Omental fat pad (tissue), 4 donors: ENCODE results near the gene FGF6. TPM values are rescaled to one million over a fixed set of nuclear protein-coding genes. Genes with fewer than 3 reads are reported as not detected.

Experiments
- ATAC-seq: fragments of 150-250 bp; one replicate; pipeline ENCODE4 v1.9.1; 2016; ENCODE audit warnings: mild to moderate bottlenecking, moderate library complexity; ENCODE audit not compliant: low FRiP score
- DNase-seq: peaks from one replicate; pipeline ENCODE4 v3.0.0-alpha.2; 2019; ENCODE audit warnings: low spot score
- total RNA-seq, 4 donors: library from RNA; depleted of rRNA; stranded (reverse); fragments of >200 nt; gene quantifications; one replicate each; pipeline ENCODE4 v1.1.0, GENCODE V29; 2016
- TF ChIP-seq, protein P1 (sequence below), 3 donors: fragments of 450-650 bp; IDR thresholded peaks; one replicate each; pipeline ENCODE4 v1.5.1; 2016 to 2017; ENCODE audit warnings: antibody characterized with exemption in 3 of 3, mild to moderate bottlenecking in 3 of 3, moderate library complexity in 2 of 3

The FGF6 gene
- total RNA-seq, 4 donors from 2014 or later, result not detected

DNA sequence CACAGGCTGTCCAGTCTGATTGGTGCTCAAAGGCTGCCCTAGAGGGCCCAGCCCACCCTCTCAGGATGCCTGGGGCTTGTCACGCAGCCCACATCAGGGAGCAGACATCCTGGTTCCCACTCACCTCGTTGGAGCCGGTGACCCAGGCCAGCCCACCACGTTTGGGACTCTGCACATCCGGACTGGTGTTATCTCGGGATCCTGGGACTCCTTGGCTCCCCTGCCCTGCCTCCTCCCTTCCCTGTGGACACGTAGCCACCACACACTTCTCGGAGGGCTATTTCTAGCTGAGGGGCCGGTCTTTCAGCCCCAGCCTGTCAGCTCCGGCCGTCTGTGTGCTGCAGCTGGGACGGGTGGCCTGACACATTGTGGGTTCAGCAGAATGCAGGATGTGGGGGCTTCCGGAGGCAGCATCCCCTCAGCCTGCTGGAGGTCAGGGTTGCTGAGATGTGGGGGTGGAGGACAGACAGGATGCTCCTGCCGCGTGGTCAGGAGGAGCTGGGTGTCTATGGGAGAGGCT lies 53.3 kb downstream of the FGF6 start:
- TF ChIP-seq, protein P1, sequence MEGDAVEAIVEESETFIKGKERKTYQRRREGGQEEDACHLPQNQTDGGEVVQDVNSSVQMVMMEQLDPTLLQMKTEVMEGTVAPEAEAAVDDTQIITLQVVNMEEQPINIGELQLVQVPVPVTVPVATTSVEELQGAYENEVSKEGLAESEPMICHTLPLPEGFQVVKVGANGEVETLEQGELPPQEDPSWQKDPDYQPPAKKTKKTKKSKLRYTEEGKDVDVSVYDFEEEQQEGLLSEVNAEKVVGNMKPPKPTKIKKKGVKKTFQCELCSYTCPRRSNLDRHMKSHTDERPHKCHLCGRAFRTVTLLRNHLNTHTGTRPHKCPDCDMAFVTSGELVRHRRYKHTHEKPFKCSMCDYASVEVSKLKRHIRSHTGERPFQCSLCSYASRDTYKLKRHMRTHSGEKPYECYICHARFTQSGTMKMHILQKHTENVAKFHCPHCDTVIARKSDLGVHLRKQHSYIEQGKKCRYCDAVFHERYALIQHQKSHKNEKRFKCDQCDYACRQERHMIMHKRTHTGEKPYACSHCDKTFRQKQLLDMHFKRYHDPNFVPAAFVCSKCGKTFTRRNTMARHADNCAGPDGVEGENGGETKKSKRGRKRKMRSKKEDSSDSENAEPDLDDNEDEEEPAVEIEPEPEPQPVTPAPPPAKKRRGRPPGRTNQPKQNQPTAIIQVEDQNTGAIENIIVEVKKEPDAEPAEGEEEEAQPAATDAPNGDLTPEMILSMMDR (IDR thresholded peaks at IDR 0.05), result no peak
- ATAC-seq (no peak), DNase-seq (no peak)

DNA sequence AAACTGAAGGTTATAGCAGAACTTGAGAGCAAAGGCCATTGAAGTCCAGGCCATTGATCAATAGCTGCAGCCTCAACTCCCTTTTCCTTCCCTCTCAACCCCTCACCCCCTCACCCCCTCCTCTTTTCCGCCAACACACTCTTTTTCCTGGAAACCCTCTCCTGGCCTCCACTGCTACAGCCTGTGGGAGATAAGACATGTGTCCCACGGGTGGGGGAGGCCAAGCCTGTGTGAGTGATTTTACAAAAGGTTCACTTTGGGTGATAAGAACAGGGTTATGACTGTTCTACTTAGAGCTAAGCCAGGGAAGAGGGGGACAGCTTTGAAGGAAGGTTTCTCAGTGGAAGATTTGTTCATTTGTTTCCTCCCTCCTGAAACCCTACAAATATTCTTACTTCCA lies 57.0 kb downstream of the FGF6 start:
- DNase-seq (no peak), ATAC-seq (no peak)
- TF ChIP-seq, protein P1 (IDR thresholded peaks at IDR 0.05), result no peak

DNA sequence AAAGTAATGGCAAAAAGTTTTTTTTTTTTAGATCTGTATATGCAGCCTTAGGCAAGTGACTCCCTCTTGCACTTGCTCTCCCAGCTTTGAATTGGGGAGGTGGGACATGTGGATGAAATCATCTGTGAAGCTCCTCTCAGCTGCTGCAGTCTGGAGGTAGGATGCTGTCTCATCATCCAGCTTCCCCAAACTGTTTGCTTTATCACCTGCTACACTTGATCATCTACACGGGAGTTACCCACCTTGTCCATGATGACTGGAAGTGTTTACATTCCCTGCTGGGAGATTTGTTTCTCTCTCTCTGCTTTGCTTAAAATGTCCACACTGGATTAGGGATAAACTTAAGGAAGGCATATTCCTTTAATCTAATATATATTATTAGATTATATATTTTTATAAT lies 57.6 kb downstream of the FGF6 start:
- DNase-seq (no peak), ATAC-seq (no peak)
- TF ChIP-seq, protein P1 (IDR thresholded peaks at IDR 0.05), result no peak

DNA sequence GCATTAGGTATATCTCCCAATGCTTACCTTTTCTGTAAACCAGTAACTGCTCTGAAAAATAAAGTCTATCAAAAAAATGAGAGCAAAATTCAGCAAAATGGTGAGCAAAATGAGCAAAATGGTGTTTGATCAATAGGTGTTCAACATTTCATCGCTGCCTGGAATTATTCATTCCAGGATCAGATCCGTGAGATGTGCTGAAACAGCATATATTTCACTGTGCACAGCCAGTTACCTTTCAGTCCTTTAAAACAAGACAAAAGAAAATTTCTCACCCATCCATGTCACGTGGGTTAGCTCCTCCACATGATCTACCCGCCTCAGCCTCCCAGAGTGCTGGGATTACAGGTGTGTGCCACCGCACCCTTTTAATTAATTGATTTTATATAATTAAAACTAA lies 58.0 kb downstream of the FGF6 start:
- ATAC-seq (no peak), DNase-seq (no peak)
- TF ChIP-seq, protein P1 (IDR thresholded peaks at IDR 0.05), result no peak

DNA sequence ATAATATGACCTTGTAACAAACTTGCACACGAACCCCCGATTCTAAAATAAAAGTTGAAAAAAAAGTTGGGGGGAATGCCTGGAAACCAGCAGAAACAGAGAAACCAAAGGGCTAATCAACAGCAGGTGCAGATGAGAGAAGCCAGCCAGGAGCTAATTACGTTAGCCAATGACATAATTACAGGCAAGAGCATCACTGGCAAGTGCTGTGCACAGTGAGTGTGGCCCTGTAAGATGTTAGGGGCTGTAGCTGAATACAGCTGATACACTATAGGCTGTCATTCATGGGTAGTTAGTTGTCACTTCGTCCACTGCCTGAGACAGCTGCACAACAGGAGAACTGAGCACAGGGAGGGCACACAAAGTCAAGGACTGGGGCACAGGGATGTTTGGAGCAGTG lies 58.8 kb downstream of the FGF6 start:
- no peak for DNase-seq

More for the DNA sequence above, 58.8 kb downstream of the FGF6 start:
- TF ChIP-seq, protein P1 (IDR thresholded peaks at IDR 0.05), result no peak
- ATAC-seq, result no peak

Other genes starting within 250 kb of the FGF6 start
- 100 to 1,000 TPM in 2 of 4 donors, 10 to 100 TPM in 2; 73.3 to 116 (median 92.6) TPM for gene CCND2, start 172.1 kb downstream of the FGF6 start, total RNA-seq
- gene TIGAR, start 124.6 kb downstream of the FGF6 start, total RNA-seq, result 10 to 100 TPM in 1 of 4 donors, 1 to 10 TPM in 3; 4.2 to 13.5 (median 5.3) TPM
- gene FGF23, start 66.1 kb downstream of the FGF6 start, total RNA-seq, result not detected
- 1 to 10 TPM; 1.1 to 3.2 (median 1.5) TPM for gene RAD51AP1, start 93.1 kb upstream of the FGF6 start, total RNA-seq
- 10 to 100 TPM; 14.8 to 26.4 (median 24.2) TPM for gene DYRK4, start 116.4 kb upstream of the FGF6 start, total RNA-seq
- 1 to 10 TPM in 2 of 4 donors, under 1 TPM in 2; 0.47 to 4.8 (median 2.1) TPM for gene AKAP3, start 203.2 kb upstream of the FGF6 start, total RNA-seq
- gene NDUFA9, start 203.3 kb upstream of the FGF6 start, total RNA-seq, result 10 to 100 TPM; 20.5 to 39.6 (median 29.1) TPM